ENCODE data around the gene PARVB.

PARVB gene

GRCh38 chr22:44204739-44205515 lies 180.8 kb downstream of the PARVB start:
- DNase-seq, result peak; percentile 42

GRCh38 chr22:44205516-44206329 lies 181.6 kb downstream of the PARVB start:
- peak; percentile 37 for DNase-seq

GRCh38 chr22:44206330-44206645 lies 182.2 kb downstream of the PARVB start:
- DNase-seq, result no peak

GRCh38 chr22:44206696-44207095 lies 182.6 kb downstream of the PARVB start:
- no peak for DNase-seq

- no peak for DNase-seq
Observed at GRCh38 chr22:44207173-44207980, 183.3 kb downstream of the PARVB start.

GRCh38 chr22:44207981-44208317 lies 183.8 kb downstream of the PARVB start:
- no peak for DNase-seq

- no peak for DNase-seq
Observed at GRCh38 chr22:44209343-44209742, 185.2 kb downstream of the PARVB start.

- DNase-seq, result no peak
Observed at GRCh38 chr22:44210722-44211121, 186.6 kb downstream of the PARVB start.

- DNase-seq, result no peak
Observed at GRCh38 chr22:44211256-44211945, 187.3 kb downstream of the PARVB start.

- DNase-seq, result no peak
Observed at GRCh38 chr22:44211946-44212930, 188.1 kb downstream of the PARVB start.

- DNase-seq, result no peak
Observed at GRCh38 chr22:44212936-44213335, 188.8 kb downstream of the PARVB start.

- DNase-seq, result no peak
Observed at GRCh38 chr22:44213489-44214043, 189.5 kb downstream of the PARVB start.

- no peak for DNase-seq
Observed at GRCh38 chr22:44214187-44214586, 190.1 kb downstream of the PARVB start.

GRCh38 chr22:44214764-44215163 lies 190.7 kb downstream of the PARVB start:
- DNase-seq, result no peak

GRCh38 chr22:44215287-44215686 lies 191.2 kb downstream of the PARVB start:
- no peak for DNase-seq

- DNase-seq, result no peak
Observed at GRCh38 chr22:44217346-44217745, 193.2 kb downstream of the PARVB start.

- no peak for DNase-seq
Observed at GRCh38 chr22:44218071-44218470, 194.0 kb downstream of the PARVB start.

- DNase-seq, result no peak
Observed at GRCh38 chr22:44219101-44219870, 195.2 kb downstream of the PARVB start.

GRCh38 chr22:44220727-44221680 lies 196.9 kb downstream of the PARVB start:
- no peak for DNase-seq
